Panc1 (cell line): ENCODE measurements around the gene SAMD4A. TPM values are rescaled to one million over a fixed set of nuclear protein-coding genes. Genes with fewer than 3 reads are reported as not detected.

Source experiments
- ATAC-seq: fragments of 200-7000 bp; cut with Tn5 transposase; 2 replicates; pipeline ENCODE4 v1.9.1; 2020; ENCODE audit warnings: mild to moderate bottlenecking, moderate library complexity
- BruUV-seq: library from RNA; stranded (reverse); fragments of 400-500 nt; replicated peaks from 2 replicates; lab custom pipeline; 2021; lab: Mats Ljungman, UMichigan
- CTCF ChIA-PET: fragments of 300-600 bp; sonication (Branson Sonifier 250); formaldehyde crosslinking; loops from one replicate; lab custom pipeline; 2022; ENCODE audit warnings: antibody characterized with exemption; lab: Charles Lee
- POLR2A ChIA-PET: fragments of 300-600 bp; sonication (Branson Sonifier 250); formaldehyde crosslinking; loops from one replicate; lab custom pipeline; 2022; ENCODE audit warnings: antibody characterized with exemption; lab: Charles Lee
- DNase-seq: peaks from one replicate; pipeline ENCODE4 v3.0.0-alpha.2; 2010; ENCODE audit warnings: low read depth, low spot score
- H3K27ac ChIP-seq: 2 replicates; pipeline ENCODE4 v1.5.1; 2011; ENCODE audit warnings: mild to moderate bottlenecking, low read length, inconsistent platforms
- H3K27me3 ChIP-seq: fragments of 200-500 bp; sonication (Bioruptor generic); 2 replicates; pipeline ENCODE4 v1.6.0; 2014; ENCODE audit warnings: low read length, inconsistent platforms; ENCODE audit not compliant: control insufficient read depth, insufficient read depth
- H3K36me3 ChIP-seq: fragments of 200-500 bp; sonication (Bioruptor generic); 2 replicates; pipeline ENCODE4 v1.5.1; 2014; ENCODE audit warnings: inconsistent platforms, mild to moderate bottlenecking, low read length, moderate library complexity; ENCODE audit not compliant: control insufficient read depth, insufficient read depth
- H3K4me1 ChIP-seq: 2 replicates; pipeline ENCODE4 v1.5.1; 2011; ENCODE audit warnings: inconsistent platforms, mild to moderate bottlenecking, low read length, moderate library complexity; ENCODE audit not compliant: control insufficient read depth, insufficient read depth
- H3K4me3 ChIP-seq, 2 experiments: 2 replicates each; pipeline ENCODE4 v1.5.1; 2011 to 2012; ENCODE audit warnings: low read depth in 2 of 2, low read length in 2 of 2, mild to moderate bottlenecking in 2 of 2, inconsistent platforms in 1 of 2, moderate library complexity in 1 of 2
- H3K9me3 ChIP-seq: fragments of 200-500 bp; sonication (Bioruptor generic); 2 replicates; pipeline ENCODE4 v1.5.1; 2014; ENCODE audit warnings: low read depth, mild to moderate bottlenecking, inconsistent platforms, low read length, moderate library complexity; ENCODE audit not compliant: control insufficient read depth, insufficient read depth
- POLR2AphosphoS5 ChIP-seq: IDR thresholded peaks from 2 replicates; pipeline ENCODE4 v1.6.1; 2012; ENCODE audit warnings: mild to moderate bottlenecking, low read depth, low read length, moderate library complexity
- REST ChIP-seq, 2 experiments: IDR thresholded peaks; 2 replicates each; pipeline ENCODE4 v1.6.1; 2011 to 2012; ENCODE audit warnings: low read depth in 2 of 2, control low read depth in 1 of 2, low read length in 1 of 2, mild to moderate bottlenecking in 1 of 2, moderate library complexity in 1 of 2; ENCODE audit not compliant: insufficient read depth in 1 of 2
- SIN3A ChIP-seq: IDR thresholded peaks from 2 replicates; pipeline ENCODE4 v1.6.1; 2012; ENCODE audit warnings: low read depth, mild to moderate bottlenecking, low read length, moderate library complexity, borderline replicate concordance; ENCODE audit not compliant: insufficient read depth
- TCF7L2 ChIP-seq: IDR thresholded peaks from 2 replicates; pipeline ENCODE4 v1.6.1; 2011; ENCODE audit warnings: mild to moderate bottlenecking, low read depth, low read length, inconsistent platforms
- in situ Hi-C: cut with HindIII; loops from 2 replicates; pipeline ENCODE4 v1.10.0; 2016; ENCODE audit warnings: low sequenced_read_pairs, low pct_unique_long_range_greater_than_20kb
- intact Hi-C: fragments of 100-400 bp; cut with micrococcal nuclease; formaldehyde crosslinking; loops from one replicate; pipeline ENCODE4 v1.10.0; 2022; ENCODE audit not compliant: unreplicated experiment
- total RNA-seq: library from RNA; stranded (reverse); gene quantifications from one replicate; pipeline ENCODE4 v1.2.1, GENCODE V29; 2021; ENCODE audit not compliant: unreplicated experiment
- TF ChIP-seq, protein P1 (sequence below): fragments of 450-650 bp; IDR thresholded peaks from 2 replicates; pipeline ENCODE4 v1.5.1; 2017; ENCODE audit warnings: mild to moderate bottlenecking

SAMD4A gene
- total RNA-seq, 1 experiment from 2014 or later, result 15.2 TPM

GRCh38 chr14:54722791-54723432 lies 156.0 kb downstream of the SAMD4A start:
- in situ Hi-C loops, result no loop called here
- TF ChIP-seq REST (IDR thresholded peaks at IDR 0.05; ENCODE audit: insufficient read depth in 1 of 2, low read depth in 2 of 2, low read length in 1 of 2), result no peak
- TF ChIP-seq, protein P1, sequence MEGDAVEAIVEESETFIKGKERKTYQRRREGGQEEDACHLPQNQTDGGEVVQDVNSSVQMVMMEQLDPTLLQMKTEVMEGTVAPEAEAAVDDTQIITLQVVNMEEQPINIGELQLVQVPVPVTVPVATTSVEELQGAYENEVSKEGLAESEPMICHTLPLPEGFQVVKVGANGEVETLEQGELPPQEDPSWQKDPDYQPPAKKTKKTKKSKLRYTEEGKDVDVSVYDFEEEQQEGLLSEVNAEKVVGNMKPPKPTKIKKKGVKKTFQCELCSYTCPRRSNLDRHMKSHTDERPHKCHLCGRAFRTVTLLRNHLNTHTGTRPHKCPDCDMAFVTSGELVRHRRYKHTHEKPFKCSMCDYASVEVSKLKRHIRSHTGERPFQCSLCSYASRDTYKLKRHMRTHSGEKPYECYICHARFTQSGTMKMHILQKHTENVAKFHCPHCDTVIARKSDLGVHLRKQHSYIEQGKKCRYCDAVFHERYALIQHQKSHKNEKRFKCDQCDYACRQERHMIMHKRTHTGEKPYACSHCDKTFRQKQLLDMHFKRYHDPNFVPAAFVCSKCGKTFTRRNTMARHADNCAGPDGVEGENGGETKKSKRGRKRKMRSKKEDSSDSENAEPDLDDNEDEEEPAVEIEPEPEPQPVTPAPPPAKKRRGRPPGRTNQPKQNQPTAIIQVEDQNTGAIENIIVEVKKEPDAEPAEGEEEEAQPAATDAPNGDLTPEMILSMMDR, result peak; percentile 52
- ChIA-PET POLR2A (no interaction called here), CTCF (no interaction called here)
- Histone ChIP-seq H3K9me3 (no peaks in the 10 kb centered on the region), H3K27me3 (no peaks in the 10 kb centered on the region), H3K4me1 (0 out of 2 replicates have a peak, but pooled peaks cover 3% of the 10 kb centered on the region), H3K36me3 (no peaks in the 10 kb centered on the region), H3K4me3 (no peak overlapping the region), H3K27ac (no peak overlapping the region)
- ATAC-seq (no peak), DNase-seq (no peak)
- no TSS peak for BruUV-seq
- intact Hi-C loops, result no loop called here

DNA sequence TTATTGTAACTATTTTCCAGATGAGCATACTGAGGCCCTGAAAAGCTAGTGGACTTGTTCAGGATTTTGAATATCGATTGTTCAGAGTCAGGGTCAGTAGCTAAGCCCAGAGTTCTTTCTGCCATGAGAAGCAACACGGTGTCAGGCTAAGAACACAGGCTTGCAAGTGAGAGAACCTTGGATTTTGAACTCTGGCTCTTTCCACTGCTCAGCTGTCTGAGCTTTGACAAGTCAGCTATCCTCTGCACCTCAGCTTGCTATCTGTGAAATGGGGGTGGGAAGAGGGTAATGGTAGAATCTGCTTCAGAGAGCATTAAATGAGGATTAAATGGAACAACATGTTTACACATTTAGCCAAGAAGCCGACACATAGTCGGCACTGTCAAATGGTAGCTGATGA lies 157.2 kb downstream of the SAMD4A start:
- H3K27me3 ChIP-seq, result no peaks in the 10 kb centered on the region
- H3K4me3 ChIP-seq, result no peak overlapping the region
- TF ChIP-seq TCF7L2 (no peak), SIN3A (no peak), POLR2AphosphoS5 (no peak), REST (IDR thresholded peaks at IDR 0.05; ENCODE audit: insufficient read depth in 1 of 2, low read depth in 2 of 2, low read length in 1 of 2) (no peak)
- TF ChIP-seq, protein P1, result no peak
- BruUV-seq, result no TSS peak
- no peak for ATAC-seq
- POLR2A ChIA-PET, result no interaction called here
- CTCF ChIA-PET, result no interaction called here
- no peak for DNase-seq
- H3K9me3 ChIP-seq, result no peaks in the 10 kb centered on the region
- in situ Hi-C loops (no loop called here), intact Hi-C loops (no loop called here)
- H3K36me3 ChIP-seq, result no peaks in the 10 kb centered on the region
- H3K27ac ChIP-seq, result no peak overlapping the region
- H3K4me1 ChIP-seq, result 0 out of 2 replicates have a peak, but pooled peaks cover 3% of the 10 kb centered on the region
